ENCODE measurements around the gene TTF1.
"Not testable (repeated sequence)": the region's sequence is repeated elsewhere in the genome, so short reads cannot be mapped to it uniquely, and the experiment has no call there.

TTF1 gene

DNA sequence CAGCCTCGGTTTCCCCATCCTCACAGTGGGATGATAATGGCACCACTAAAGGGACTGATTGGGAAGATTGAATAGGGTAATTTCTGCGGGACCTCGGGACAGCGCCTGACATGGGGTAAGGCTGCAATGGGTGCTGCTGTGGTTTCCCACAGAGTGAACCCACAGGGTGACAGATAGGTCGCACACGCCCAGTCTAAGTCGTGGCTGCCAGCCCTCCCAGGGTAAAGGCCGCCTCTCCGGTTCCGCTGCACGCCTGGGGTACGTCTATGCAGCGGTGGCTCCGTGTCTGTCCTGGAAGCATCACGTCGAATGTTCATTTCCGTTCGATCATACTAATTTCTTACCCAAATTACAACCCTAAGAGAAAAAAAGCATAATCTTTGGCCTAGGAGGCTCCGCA, 4.0 kb upstream of the TTF1 start:
- no peak for DNase-seq

DNA sequence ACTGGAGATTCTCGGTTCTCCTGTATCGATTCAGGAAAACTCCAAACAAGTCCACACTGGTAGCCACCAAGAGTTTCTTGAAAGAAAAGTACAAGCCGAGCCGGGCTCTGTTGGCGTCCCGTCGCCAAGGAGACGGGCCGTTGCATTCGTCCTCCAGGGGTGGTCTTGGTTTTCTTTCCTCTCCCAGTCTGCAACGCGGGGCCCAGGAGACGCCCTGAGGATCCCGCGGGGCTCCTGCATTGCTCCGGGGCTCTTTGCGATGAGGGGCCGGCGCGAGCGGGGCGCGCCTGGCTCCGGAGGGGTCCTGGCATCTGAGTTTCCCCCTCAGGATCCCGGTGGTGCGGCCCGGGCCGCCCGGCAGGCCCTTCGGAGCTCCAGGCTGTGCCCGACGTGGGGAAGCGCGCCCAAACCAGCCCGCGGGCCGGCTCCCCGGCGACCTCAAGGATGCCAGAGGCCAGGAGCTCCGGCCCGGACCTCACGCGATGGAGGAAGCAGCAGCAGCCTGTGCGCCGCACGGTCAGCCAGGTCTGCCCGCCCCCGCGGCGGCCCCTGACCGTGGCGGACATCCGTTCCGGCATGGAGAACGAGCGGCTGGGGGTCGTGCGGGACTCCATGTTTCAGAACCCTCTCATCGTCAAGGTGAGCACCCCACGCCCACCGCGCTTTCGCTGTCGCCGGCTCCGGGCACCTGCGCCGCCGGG, 3.3 kb upstream of the TTF1 start, which contains the start of gene CFAP77:
TSS of gene CFAP77 (plus strand) at position 384 of the 701 bp plus-strand sequence. CDS start at position 445, 61 bp downstream.
- peak; percentile 34 for DNase-seq

DNA sequence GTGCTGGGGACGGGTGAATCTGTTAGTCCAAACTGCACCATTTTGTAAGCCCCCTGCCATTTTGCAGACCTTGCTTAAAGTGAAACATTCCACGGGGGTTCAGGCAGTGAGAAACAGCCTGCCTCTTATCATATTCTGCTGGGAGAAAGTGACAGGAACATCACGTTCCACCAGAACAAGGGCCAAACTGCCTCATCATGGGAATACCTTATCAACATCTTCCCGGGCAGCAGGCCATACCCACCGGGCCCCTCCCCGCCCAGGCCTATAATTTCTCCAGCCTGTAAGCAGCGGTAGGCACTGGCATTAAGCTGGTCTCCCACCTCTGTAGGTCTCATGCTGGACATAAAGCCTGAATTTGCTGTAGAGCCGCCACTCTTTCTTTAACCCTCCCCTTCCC, 1.9 kb upstream of the TTF1 start:
- DNase-seq: no peak

DNA sequence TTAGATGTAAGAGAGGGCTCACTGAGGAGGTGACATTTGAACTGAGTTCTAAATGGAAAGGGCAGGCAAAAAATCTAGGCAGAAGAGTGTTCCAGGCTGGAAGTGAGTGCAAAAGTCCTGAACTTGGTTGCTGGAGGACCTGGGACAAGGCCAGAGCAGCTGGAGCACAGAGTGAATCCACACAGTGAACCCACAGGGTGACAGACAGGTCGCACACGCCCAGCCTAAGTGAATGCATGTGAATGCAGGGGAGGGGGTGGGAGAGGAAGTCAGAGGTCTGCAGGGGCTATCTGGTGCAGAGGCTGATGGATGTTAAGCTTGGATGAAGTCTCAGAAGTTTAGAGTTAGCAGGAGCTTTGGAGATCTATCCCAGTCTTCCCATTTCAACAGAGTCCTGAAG, 556 bp upstream of the TTF1 start:
- no peak for DNase-seq

DNA sequence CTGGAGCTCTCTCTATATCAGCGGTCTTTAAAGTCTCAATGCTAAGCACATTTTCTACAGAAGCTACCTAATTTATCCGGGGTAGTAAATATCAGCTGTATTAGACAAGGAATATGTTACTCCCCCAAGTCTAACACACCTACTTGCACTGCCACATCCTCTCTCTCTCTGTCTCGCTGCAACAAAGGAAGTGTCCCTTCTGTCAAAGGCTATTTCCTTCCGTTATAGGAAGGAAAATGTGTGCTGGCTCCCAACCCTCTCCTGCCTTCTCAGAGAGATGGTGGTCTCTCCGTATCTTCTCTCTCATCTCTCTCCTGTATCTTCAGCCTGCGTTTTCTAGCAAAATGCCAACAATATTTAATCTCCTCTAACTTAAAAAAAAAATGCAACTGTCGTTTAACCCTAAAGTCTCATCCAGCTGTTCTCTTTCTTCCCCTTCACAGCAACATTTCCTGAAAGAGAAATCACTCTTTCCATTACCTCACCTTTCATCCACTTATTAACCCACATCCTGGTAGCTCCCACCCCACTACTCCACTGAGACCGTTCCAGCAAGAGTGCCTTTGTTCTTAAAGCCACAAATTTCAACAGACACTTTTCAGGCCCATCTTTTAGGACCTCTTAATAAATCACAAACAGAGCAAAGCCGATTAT, 2.3 kb downstream of the TTF1 start:
- no peak for DNase-seq

DNA sequence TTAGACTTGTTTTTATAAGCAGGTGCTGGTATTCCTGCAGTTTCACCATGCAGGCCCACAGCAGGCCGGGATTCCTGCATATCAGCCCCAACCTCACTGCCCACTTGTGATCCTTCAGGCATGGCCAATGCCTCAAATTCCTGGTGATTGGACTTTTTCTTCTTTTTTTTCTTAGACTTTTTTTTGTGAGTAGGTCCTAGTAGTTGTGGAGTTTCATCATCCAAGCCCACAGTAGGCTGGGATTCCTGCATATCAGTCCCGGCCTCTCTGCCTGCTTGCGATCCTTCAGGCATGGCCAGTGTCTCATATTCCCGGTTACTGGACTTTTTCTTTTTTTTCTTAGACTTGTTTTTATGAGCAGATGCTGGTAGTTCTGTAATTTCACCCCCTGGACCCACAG, 4.8 kb downstream of the TTF1 start:
- DNase-seq: no peak

DNA sequence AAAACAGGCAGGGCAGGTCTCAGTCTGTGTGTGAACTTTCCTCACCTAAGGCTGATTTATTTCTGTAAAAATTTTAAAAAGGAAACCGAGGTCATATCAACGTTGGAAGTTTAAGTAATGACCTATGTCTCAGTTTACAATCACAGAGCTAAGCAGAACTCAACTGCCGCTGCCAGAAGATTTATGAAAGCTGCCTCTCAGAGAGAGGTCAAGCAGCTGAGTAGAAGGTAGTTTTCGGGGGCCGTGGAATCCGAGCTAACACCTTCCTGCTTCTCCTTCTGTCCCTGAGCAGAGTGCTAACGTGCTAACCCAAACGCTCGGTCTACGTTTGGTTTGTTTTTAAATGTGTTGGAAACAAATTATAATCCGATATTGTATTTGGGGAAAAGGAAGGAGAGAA, 11.1 kb downstream of the TTF1 start:
- DNase-seq: no peak

DNA sequence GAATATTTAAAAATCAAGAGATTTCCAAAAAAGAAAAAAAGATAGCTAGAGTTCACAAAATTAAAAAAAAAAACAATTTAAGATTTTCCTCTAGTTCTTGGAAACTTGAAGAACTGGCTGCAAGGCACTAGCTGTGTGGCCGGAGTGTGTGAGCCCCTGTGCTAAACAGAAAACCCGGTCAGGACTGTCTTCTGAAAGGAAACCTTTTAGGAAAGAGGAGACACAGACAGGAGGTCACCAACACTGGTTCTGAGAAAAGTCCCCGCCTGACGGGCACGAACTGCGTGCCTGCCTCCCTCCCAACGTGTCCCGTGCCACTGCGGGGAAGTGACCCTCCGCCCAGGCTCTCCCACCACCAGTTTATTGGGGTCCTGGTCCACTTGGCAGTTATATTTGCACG, 15.2 kb downstream of the TTF1 start:
- no peak for DNase-seq

DNA sequence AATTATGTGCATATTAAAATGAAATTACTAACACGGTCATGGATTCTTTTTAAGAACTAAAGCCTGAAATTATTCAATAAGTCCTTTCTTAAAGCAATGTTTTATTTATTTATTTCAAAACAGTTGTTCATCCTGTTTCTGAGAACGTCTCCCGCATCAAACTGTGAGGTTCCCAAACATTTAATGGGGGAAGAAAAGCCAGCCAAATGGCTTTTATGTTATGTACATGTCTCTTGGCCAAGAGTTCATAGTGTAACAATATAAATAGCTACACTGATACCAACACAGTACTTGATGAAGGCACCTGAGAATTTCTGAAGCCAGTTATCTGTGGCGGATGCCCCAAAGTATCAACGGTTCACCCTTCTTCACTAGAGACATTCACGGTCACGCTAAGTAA, 15.7 kb downstream of the TTF1 start:
- DNase-seq: no peak

DNA sequence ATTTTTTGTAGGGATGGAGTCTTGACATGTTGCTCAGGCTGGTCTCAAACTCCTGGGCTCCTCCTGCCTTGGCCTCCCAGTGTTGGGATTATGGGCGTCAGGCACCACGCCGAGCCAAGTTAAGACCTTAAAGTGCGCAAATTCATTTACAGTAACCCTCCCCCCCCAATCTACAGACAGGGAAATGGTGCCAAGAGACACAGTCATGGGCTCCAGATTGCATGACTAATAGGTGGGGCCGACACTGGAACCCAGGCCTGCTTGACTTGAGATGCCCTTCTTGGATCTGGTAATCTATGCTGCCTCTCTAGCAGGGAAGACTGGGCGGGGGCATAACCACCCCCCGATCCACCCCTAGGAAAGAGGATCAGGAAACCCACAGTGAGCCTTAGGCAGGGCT, 19.5 kb downstream of the TTF1 start:
- DNase-seq: no peak

DNA sequence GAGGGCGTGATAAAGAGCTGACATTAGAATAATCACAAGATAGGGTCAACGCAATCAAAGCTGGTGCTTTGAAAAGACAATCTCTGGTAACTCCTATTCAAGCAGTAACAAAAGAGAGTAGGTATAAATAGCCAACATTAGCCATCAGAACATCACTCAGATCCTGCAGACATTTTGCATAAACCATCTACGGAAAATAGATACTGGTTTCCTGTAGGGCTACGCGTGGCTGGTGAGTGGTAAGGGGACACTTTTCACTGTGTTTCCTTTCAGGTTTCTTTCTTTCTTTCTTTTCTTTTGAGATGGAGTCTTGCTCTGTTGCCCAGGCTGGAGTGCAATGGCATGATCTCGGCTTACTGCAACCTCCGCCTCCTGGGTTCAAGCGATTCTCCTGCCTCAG, 22.3 kb downstream of the TTF1 start:
- no peak for DNase-seq

DNA sequence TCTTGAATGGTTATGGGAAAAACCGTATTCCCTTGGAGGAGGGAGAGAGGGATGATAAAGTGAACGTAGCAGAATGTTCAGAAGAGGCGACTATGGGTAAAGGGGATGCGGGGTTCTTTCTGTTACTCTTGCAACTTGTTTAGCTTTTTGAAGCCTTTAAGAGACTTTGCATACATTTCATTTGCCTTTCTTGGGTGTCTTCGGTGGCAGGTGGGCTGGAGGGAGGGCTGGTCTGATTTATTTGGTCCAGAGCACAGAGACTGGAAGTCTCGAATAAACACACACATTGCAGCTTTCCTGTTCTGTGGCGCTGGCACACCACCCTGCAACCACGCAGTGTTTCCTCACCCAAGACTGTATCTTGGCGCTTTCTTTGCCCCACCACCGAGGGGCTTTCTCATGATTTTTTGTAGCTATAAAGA, 23.2 kb downstream of the TTF1 start:
- DNase-seq: no peak

DNA sequence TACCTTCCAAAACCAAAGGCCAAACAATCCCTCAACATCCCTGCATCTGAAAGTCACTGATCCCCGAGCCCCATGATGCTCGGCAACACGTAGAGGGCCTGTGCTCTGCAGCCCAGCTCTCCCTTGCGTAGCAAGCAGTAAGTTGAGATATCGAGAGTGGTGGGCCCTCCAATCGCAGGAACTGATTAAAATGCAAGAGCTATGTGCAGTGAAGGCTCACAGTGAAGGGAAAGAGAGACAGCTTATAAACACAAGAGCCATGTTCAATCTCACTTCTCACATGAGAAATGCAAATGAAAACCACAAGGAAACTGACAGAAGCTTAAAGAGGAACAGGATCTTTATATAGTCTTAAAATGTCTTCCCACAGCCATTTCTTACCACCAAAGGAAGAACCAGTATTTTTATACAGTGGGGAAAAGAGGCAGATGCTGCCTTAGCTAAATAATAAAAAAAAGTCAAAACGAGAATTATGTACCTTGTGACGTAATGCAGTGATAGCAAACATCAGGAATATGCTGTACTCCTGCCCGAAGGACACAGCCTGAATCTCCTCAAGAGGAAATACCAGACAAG, 24.6 kb downstream of the TTF1 start:
- DNase-seq: no peak

DNA sequence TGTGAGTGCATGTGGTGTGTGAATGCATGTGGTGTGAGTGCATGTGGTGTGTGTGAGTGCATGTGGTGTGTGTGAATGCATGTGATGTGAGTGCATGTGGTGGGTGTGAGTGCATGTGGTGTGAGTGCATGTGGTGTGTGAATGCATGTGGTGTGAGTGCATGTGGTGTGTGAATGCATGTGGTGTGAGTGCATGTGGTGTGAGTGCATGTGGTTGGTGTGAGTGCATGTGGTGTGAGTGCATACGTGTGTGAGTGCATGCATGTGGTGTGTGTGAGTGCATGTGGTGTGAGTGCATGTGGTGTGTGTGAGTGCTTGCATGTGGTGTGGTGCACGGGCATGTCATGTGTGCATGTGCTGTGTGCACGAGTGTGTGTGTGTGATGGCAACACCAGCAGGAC, 28.2 kb downstream of the TTF1 start:
- not testable (repeated sequence) for DNase-seq

DNA sequence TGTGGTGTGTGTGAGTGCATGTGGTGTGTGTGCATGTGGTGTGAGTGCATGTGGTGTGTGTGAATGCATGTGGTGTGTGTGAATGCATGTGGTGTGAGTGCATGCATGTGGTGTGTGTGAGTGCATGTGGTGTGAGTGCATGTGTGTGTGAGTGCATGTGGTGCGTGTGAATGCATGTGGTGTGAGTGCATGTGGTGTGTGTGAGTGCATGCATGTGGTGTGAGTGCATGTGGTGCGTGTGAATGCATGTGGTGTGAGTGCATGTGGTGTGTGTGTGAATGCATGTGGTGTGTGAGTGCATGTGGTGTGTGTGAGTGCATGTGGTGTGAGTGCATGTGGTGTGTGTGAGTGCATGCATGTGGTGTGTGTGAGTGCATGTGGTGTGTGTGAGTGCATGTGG, 28.9 kb downstream of the TTF1 start:
- DNase-seq: not testable (repeated sequence)

DNA sequence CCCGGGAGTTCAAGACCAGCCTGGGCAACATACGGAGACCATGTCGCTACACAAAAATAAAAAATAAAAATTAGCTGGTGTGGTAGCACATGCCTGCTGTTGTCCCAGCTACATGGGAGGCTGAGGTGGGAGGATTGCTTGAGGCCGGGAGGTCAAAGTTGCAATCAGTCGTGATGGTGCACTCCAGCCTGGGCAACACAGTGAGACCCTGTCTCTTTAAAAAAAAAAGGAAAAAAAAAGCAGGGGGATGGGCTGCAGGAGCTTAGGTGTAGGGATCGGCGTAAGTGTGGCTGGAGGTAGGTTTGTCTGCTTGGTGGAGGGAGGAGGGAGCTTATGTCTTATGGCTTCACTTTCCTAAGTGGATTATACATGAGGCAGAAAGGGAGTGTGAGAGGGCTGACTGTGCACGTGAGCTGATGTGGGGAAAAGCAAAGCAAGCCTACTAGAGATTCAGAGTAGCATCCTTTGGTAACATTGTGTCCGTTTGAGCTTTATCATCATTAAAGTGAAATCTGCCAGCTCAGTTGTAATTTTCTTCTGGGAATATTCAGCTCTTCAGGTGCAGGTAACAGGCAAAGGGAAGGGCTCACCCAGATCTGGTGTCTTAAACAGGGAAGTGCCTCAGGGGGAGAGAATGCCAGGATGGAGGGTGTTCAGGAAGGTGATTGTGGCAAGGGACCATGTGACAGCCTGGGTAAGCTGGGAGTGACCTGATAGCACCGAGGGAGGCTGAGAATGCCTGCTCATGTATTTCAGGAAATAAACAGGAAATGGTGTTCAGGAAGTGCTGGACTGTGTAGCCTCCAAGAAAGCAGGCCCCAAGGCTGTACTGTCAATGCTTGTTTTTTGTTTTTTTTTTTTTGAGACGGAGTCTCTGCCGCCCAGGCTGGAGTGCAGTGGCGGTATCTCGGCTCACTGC, 34.2 kb downstream of the TTF1 start:
- peak; percentile 51 for DNase-seq

DNA sequence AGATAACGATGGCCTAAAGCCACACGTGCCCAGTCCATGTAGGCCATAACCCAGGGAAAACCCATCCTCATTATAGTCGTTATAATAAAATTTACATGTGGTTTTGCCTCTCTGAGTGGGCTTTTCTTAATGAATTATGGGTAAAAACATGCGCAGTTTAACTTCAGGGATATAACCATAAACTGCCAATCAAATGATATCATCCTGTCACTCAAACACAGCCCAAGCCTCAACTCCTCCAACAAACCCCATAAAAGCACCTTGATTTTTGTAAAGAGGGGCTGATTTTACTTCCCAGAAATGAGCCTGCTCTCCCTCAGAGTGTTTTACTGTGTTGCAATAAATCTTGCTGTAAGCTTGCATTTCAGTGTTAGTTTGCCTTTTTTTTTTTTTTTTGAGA, 36.0 kb downstream of the TTF1 start:
- DNase-seq: no peak

DNA sequence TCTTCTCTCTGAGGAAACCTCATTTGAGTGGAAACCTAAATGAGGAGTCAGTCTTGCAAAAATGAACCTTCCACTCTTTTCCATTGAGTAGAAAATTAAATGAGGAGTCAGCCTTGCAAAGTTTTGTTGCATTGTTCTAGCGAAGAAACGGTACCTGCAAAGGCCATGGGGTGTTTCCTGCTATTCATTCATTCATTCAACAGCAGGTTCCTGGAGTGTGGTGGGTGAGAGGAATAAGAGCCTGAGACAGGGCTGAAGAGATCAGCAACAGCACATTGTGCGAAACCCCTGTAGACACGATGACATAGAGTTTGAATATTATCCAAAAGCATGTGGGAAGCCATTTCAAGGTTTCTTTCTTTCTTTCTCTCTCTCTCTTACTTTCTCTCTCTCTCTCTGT, 37.2 kb downstream of the TTF1 start:
- DNase-seq: no peak

DNA sequence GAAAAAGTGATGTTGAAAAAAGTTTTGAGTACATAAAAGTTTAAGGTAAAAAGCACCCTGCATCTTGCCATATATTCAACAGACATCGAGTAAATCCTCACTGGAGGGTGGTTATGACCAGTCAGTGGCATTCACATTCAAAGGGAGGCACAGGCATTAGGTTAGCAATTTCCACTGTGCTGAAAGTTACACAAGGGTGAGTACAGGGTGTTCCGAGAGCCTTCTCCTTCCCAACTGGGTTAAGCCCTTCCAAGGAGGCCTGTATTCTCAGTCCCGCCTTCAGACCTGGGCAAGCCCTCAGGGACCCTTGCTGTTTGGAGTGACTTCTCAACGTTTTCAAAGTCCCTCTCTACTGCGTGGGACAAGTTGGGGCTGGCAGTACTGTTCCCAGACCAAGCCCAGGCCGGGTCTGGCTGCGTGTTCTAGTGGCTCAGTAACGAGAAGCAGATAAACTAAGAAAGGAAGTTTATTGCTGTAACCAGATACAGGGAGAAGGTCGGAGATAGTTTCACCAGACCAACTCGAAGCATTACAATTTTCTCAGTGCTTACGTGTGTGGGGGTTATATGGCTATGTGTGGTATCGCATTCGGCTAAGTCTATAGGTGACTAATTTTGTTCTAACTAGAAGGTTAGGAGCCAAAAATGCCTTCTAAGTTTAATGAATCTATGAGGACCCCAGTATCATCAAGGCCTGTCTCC, 38.9 kb downstream of the TTF1 start:
- DNase-seq: no peak

DNA sequence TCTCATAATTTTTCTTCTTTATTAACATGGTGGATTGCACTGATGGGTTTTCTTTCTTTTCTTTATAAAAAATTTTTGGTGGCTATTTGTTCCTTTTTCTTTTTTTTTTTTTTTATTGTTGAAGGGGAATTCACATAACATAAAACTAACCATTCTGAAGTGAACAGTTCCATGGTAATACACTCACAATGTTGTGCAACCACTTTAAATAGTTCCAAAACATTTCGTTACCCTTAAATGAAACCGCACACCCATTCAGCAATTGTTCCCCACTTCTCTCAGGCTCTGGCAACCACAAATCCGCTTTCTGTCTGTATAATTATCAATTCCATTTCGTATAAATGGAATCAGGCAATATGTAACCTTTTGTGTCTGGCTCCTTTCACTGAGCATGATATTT, 40.2 kb downstream of the TTF1 start:
- DNase-seq: no peak

DNA sequence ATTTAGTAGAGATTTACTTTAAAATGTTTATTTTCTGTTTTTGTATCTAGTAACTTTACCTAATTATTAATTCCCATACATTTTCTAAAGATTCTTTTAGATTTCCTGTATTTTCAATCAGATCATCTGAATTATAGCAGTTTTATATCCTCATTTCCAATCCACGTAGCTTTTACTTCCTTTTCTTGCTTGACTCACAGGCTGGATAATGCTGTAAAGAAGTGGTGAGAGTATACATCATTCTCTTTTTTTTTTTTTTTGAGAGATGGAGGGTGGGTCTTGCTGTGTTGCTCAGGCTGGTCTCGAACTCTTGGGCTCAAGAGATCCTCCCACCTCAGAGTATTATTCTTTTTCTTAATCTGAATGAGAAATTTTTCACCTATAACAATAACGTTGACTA, 40.7 kb downstream of the TTF1 start:
- DNase-seq: peak; percentile 17

DNA sequence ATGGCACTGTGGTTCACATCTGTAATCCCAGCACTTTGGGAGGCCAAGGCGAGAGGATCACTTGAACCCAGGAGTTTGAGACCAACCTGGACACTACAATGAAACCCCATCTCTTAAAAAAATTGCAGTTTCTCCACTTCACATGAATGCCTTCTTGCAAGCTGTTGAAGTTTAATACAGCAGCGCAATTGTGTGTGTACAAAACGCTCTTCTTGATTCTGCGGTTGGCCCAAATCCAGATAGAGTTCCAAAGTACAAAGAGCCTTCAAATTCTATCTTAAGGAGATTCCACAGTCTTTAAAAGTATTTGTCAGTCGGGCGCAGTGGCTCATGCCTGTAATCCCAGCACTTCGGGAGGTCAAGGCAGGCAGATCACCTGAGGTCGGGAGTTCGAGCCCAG, 42.6 kb downstream of the TTF1 start:
- DNase-seq: no peak

DNA sequence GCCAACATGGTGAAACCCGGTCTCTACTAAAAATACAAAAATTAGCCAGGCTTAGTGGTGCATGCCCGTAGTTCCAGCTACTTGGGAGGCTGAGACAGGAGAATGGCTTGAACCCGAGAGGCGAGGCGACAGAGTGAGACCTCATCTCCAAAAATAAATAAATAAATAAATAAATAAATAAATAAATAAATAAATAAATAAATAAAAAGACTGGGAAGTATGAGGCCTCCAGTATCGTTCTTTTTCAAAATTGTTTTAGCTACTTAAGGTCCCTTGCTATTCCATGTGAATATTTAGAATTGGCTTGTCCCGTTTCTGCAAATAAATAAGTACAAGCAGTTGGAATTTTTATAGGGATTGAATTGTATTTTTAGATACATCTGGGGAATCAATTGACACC, 48.9 kb downstream of the TTF1 start:
- DNase-seq: no peak

Data from OCI-M1 (cell line).